Fibroblast of lung (primary cell): Measurements from ENCODE around the gene A1CF. TPM values are rescaled to one million over a fixed set of nuclear protein-coding genes. Genes with fewer than 3 reads are reported as not detected.

Experiments
- DNase-seq, 2 donors: peaks; one replicate each; pipeline versions ENCODE4 v3.0.0 to v3.0.0-alpha.2; 2010; ENCODE audit warnings: low read depth in 2 of 2
- H2AFZ ChIP-seq: 2 replicates; pipeline ENCODE4 v1.5.1; 2012; ENCODE audit warnings: low read length, control low read depth, inconsistent platforms
- H3K27ac ChIP-seq: 2 replicates; pipeline ENCODE4 v1.5.1; 2011; ENCODE audit warnings: low read length, control low read depth; ENCODE audit not compliant: insufficient read depth
- H3K27me3 ChIP-seq: 2 replicates; pipeline ENCODE4 v1.5.1; 2011; ENCODE audit warnings: mild to moderate bottlenecking, low read length; ENCODE audit not compliant: control insufficient read depth, insufficient read depth
- H3K36me3 ChIP-seq: 2 replicates; pipeline ENCODE4 v1.5.1; 2011; ENCODE audit warnings: low read length; ENCODE audit not compliant: control insufficient read depth, insufficient read depth
- H3K4me1 ChIP-seq: 2 replicates; pipeline ENCODE4 v1.5.1; 2011; ENCODE audit warnings: low read length; ENCODE audit not compliant: control insufficient read depth, insufficient read depth; ENCODE audit errors: extremely low read depth
- H3K4me2 ChIP-seq: 2 replicates; pipeline ENCODE4 v1.5.1; 2011; ENCODE audit warnings: low read length, control low read depth; ENCODE audit not compliant: insufficient read depth; ENCODE audit errors: extremely low read depth
- H3K4me3 ChIP-seq, 4 experiments: fragments of 200-600 bp in 1 of 4; sonication (generic) in 1 of 4; replicated peaks in 1 of 4; 2 replicates each; pipeline ENCODE4 v1.5.1; 2011 to 2016; ENCODE audit warnings: low read length in 4 of 4, low read depth in 3 of 4, mild to moderate bottlenecking in 3 of 4, control low read depth in 2 of 4, inconsistent platforms in 1 of 4, mixed read lengths in 1 of 4; ENCODE audit not compliant: insufficient read depth in 1 of 4; ENCODE audit errors: control extremely low read depth in 1 of 4
- H3K79me2 ChIP-seq: 2 replicates; pipeline ENCODE4 v1.5.1; 2012; ENCODE audit warnings: mild to moderate bottlenecking, low read length, inconsistent platforms; ENCODE audit not compliant: control insufficient read depth, insufficient read depth
- H3K9ac ChIP-seq: 2 replicates; pipeline ENCODE4 v1.5.1; 2011; ENCODE audit warnings: mild to moderate bottlenecking, low read length, control low read depth; ENCODE audit not compliant: insufficient read depth
- H3K9me3 ChIP-seq: 2 replicates; pipeline ENCODE4 v1.5.1; 2012; ENCODE audit warnings: low read depth, low read length; ENCODE audit not compliant: control insufficient read depth, insufficient read depth
- H4K20me1 ChIP-seq: 2 replicates; pipeline ENCODE4 v1.5.1; 2011; ENCODE audit warnings: low read length; ENCODE audit not compliant: control insufficient read depth, insufficient read depth; ENCODE audit errors: extremely low read depth
- CTCF ChIP-seq, 2 donors: IDR thresholded peaks in 1 of 2; conservative IDR thresholded peaks in 1 of 2; 1 replicate in 1 of 2; 2 replicates in 1 of 2; pipeline ENCODE4 v1.5.1; 2011 to 2012; ENCODE audit warnings: low read length in 2 of 2, control low read depth in 1 of 2, inconsistent platforms in 1 of 2, low read depth in 1 of 2, mild to moderate bottlenecking in 1 of 2
- EZH2 ChIP-seq: IDR thresholded peaks from 2 replicates; pipeline ENCODE4 v1.5.1; 2012; ENCODE audit warnings: low read length, control low read depth, mild to moderate bottlenecking; ENCODE audit errors: missing control alignments
- polyA plus RNA-seq, 2 donors: library from polyadenylated mRNA; depleted of rRNA in 1 of 2; stranded (reverse) in 1 of 2; unstranded in 1 of 2; fragments of >200 nt; gene quantifications; 2 replicates each; pipeline ENCODE4 v1.2.1, GENCODE V29; 2011 to 2012; ENCODE audit warnings: missing spikeins in 1 of 2
- total RNA-seq: library from RNA; depleted of rRNA; stranded (reverse); fragments of >200 nt; gene quantifications from 2 replicates; pipeline ENCODE4 v1.2.1, GENCODE V29; 2014

The A1CF gene
- total and polyA plus RNA-seq, 2 donors (not counting 1 experiment from before 2014, with no cell fraction given) = not detected

GRCh38 chr10:50851884-50852671 lies 33.3 kb downstream of the A1CF start:
- H2AFZ ChIP-seq = no peak overlapping the region
- DNase-seq = no peak
- no peaks in the 10 kb centered on the region for H3K27me3 ChIP-seq
- no peaks in the 10 kb centered on the region for H3K9me3 ChIP-seq
- H3K9ac ChIP-seq = no peak overlapping the region
- H3K27ac ChIP-seq = no peak overlapping the region
- no peak for TF ChIP-seq EZH2
- no peak for TF ChIP-seq CTCF (conservative IDR thresholded peaks at IDR 0.05 in 1 of 2, IDR thresholded peaks at IDR 0.05 in 1 of 2; ENCODE audit: low read depth in 1 of 2, low read length in 2 of 2)
- H3K4me2 ChIP-seq = no peak overlapping the region
- peaks cover 3% of the 10 kb centered on the region for H3K4me1 ChIP-seq
- H3K4me3 ChIP-seq = no peak overlapping the region
- no peaks in the 10 kb centered on the region for H4K20me1 ChIP-seq
- no peaks in the 10 kb centered on the region for H3K36me3 ChIP-seq
- no peaks in the 10 kb centered on the region for H3K79me2 ChIP-seq

DNA sequence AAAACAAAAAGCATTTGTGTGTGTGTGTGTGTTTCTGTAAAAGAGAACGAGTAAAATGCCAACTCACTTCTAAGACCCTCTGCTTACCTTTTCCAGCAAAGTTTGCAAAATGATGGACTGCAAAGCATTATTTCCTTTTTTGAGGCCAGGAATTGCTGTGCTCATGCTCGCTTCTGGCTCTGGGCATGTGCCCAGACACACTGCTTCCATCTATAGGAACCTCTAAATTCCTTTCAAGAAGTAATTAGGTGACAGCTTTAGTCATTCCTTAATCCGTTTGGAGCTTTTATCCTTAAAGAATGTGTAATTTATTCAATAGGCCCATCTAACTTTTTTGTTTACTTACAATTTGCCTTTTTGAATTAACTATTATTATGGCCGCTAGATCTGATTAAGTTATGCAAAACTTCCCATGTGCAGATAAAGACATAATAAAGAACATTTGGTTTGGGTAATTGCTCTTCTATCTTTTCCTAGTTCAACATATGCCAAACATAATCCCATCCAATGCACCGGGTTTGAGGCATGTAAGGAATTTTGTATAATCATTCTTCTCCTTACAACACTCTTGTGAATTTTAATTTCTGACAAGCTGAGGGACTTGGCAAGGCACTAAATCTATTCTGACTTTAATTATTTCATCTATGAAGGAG lies 34.7 kb downstream of the A1CF start:
- Histone ChIP-seq H3K27ac (no peak overlapping the region), H3K79me2 (no peaks in the 10 kb centered on the region), H3K4me2 (peak overlapping the region; percentile 20), H3K9ac (no peak overlapping the region), H2AFZ (peak overlapping the region; percentile 34), H4K20me1 (no peaks in the 10 kb centered on the region), H3K4me1 (peaks cover 3% of the 10 kb centered on the region), H3K9me3 (no peaks in the 10 kb centered on the region), H3K4me3 (no peak overlapping the region), H3K36me3 (no peaks in the 10 kb centered on the region), H3K27me3 (no peaks in the 10 kb centered on the region)
- DNase-seq = peak; percentile 8 to 21
- no peak for TF ChIP-seq EZH2
- TF ChIP-seq CTCF (conservative IDR thresholded peaks at IDR 0.05 in 1 of 2, IDR thresholded peaks at IDR 0.05 in 1 of 2; ENCODE audit: low read depth in 1 of 2, low read length in 2 of 2) = no peak

DNA sequence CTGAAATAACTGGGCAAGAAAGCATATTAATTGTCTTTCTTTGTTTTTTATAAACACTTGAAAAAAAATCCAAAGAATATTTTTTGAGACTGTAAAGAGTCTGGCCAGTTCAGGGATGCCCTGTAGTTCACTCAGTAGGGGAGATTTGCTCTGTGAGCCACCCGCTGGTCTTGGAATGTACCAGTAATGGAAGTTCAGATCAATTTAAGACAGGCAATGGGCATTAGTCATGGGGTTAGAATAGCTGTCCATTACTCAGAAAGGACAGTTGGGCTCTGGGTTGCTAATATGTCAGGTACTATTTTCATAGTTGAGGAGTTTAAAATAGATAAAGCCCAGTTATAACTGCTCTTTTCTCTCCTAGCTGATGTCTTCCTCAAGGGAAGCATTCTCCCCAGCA lies 38.7 kb downstream of the A1CF start:
- Histone ChIP-seq H3K27ac (no peak overlapping the region), H3K4me1 (peaks cover 3% of the 10 kb centered on the region), H3K4me3 (no peak overlapping the region), H3K9ac (no peak overlapping the region), H3K4me2 (no peak overlapping the region), H2AFZ (no peak overlapping the region), H3K27me3 (no peaks in the 10 kb centered on the region), H4K20me1 (no peaks in the 10 kb centered on the region), H3K36me3 (no peaks in the 10 kb centered on the region), H3K79me2 (no peaks in the 10 kb centered on the region), H3K9me3 (no peaks in the 10 kb centered on the region)
- no peak for TF ChIP-seq CTCF (conservative IDR thresholded peaks at IDR 0.05 in 1 of 2, IDR thresholded peaks at IDR 0.05 in 1 of 2; ENCODE audit: low read depth in 1 of 2, low read length in 2 of 2)
- TF ChIP-seq EZH2 = no peak
- peak in 1 of 2 donors; percentile 28 for DNase-seq
